CD4-positive, alpha-beta T cell treated with Interferon gamma for 1 hour (primary cell): ENCODE data around the gene SLC22A15.
"Not testable (repeated sequence)": the region's sequence is repeated elsewhere in the genome, so short reads cannot be mapped to it uniquely, and the experiment has no call there.

Experiments
- DNase-seq: peaks from one replicate; pipeline ENCODE4 v3.0.0-alpha.2; 2020

Gene SLC22A15

DNA sequence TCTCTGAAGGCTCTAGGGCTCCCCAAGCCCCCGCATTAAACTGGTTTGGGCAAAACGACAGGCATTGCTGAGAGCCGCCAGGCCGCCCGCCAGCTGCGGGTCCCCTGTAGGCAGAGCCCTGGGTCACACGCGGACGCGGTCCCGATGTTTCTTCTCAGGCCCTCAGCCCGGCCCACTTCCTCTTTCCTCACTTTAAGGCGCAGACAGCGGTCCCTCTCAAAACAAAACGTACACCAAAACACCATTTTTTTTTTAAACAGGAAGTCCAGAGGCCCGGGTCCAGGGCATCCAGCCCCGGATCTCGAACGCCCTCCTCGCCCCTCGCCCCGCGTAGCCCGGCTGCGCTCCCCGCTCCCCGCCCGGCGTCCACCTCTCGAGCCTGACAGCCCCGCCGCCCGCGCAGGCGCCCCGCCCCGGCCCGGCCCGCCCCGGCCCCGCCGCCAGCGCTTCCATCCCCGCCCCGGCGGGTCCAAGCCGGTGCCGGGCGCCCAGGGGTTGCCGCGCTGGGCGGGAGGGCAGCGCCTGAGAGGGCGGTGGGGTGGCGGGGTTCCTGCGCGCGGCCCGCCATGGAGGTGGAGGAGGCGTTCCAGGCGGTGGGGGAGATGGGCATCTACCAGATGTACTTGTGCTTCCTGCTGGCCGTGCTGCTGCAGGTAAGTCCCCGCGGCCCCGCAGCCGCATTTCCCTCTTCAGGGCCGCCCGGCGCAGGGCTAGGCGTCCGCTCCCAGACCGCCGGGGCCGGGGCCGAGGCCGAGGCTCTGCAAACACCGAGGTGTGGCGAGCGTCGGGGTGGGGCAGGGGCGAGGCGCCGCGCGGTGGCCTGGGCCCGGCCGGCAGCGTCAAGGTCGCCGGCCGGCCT, at the start of gene SLC22A15:
SLC22A15 (plus strand) TSS at position 452 of the 859 bp plus-strand sequence; CDS start at position 567, 115 bp downstream.
- DNase-seq = peak; percentile 66

DNA sequence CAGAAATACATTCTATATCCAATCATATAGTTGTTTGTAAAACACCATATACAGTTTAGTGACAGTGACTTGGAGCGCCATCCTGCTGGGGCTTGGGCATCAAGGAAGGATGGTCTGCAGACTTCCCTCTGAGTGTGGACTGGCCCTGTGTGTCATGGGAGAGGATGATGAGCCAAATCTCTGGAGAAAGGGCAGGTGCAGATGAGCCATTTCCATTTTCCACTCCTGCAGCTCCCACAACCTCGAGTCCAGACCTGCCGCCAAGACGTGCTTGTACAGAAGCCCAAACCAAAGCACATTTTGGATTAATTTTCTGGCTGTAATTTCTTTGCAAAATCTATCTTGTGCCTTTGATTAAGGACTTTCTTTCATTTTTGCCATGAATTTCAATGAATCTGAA, 48.3 kb upstream of the SLC22A15 start:
- no peak for DNase-seq

DNA sequence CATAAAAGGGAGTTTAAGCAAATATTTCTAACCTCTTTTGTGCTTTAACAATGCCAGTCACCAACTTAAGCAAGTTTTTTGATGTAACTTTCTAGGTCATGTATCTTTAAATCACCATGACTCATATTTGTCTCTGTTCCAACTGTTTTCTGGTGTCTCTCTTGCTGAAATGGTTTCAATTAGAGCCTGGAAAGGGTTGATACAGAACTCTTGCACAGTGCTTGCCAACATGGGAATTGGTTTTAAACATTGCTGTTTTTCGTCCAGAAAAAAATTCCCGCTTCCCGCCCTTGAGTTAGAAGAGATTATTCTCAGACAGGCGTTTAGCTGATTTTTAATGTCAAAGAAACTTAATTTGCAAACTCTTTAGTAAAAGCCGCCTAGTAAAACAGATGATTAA, 46.4 kb upstream of the SLC22A15 start:
- no peak for DNase-seq

DNA sequence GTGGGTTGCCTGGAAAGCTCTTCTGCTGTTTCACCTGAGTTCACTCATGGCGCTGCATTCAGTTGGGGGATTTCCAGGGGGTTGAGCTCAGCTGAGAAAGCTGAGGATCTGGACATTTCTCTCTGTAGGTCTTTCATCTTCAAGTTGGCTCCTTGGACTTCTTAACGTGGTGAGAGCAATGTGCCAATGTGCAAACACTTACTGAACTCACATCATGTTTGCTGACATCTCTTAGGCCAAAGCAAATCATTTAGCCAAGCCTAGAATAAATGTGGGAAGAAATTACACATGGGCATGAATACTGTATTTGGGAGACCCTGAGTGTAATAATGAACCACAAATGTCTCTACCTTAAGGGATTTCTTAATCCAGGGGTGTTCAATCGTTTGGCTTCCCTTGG, 42.7 kb upstream of the SLC22A15 start:
- DNase-seq = no peak

DNA sequence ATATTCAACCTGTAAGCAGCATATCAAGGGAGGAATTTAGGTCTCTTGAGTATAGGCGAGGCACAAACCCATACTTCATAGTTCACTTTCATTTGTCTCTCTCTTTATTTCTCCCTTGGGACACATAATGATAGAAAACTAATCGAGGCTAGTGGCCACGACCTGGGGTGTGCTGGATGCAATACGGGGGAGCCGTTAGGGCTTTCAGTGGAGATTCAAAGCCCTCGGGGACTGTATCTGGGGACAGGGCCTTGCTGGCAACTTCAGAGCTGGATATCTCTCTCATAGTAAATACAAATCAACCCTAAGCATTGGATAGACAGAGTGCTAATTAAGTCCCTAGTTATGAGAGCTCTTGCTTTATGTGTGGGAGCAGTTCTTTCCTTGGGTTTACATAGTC, 36.9 kb upstream of the SLC22A15 start:
- no peak for DNase-seq

DNA sequence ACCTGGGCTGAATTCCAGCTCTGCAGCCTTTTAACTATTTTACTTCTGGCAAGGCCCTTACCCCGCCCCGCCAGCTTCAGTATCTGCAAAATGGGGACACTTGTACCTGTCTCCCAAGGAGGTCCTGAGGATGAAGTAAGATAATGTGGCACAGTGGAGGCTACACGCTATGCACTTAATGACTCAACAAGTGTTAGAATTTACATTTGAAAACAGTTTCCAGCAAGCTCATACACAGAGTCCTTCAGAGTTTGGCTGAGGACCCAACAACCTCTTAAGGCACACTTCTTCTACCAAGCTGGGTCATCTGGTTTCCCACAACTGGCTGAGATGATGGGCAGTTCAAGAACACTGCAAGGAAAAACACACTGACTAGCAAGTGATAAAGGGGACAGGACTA, 30.2 kb upstream of the SLC22A15 start:
- DNase-seq = no peak

DNA sequence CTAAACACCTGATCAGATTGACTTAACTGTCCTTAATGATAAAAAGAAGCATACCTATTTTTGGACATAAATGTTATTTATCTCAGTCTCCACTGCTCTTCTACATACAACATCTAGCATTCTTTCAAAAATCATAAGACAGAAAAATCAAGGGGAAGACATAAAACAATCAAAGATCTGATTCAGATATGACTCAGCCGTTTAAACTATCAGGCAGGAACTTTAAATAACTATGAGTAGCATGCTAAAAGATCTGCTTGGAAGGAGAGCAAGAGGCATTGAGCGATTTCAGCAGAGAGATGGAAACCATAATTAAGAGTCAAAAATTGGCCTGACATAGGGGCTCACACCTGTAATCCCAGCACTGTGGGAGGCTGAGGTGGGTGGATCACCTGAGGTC, 27.2 kb upstream of the SLC22A15 start:
- no peak for DNase-seq

DNA sequence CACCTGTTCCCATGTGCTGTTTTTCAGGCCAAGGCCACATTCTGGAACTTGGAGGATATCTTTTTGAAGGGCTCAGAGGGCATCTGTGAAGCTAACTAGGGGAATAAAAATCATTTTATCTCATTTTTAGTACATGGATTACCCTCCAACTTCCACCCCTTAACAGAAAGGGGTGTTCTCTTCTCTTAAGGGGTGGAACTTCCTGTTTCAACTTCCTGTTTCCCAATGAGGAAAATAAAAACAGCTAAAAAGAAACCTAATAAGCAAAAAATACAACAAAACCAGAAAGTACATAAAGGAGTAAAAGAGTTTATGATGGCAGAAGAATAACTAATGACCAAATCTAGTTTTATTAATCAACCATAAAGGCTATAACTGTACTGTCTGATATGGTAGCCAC, 24.8 kb upstream of the SLC22A15 start:
- DNase-seq = no peak

DNA sequence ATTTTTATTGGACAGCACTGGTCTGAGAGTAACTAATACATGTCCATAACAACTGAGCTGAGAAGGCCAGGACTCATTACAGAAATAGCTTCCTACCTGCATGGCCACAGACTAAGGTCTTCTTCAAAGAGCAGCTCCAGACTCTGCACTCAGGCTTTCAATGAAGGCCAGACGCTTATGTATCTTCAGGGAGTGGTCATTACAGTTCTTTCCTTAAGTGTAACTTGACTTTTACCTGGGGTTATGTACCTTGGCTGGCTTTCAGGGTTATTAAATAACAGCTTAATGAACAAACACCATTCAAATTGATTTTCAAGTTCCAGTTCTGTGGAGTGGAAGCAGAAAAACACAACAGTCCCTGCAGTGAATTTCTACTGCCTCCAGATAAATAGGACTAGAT, 23.8 kb upstream of the SLC22A15 start:
- no peak for DNase-seq

DNA sequence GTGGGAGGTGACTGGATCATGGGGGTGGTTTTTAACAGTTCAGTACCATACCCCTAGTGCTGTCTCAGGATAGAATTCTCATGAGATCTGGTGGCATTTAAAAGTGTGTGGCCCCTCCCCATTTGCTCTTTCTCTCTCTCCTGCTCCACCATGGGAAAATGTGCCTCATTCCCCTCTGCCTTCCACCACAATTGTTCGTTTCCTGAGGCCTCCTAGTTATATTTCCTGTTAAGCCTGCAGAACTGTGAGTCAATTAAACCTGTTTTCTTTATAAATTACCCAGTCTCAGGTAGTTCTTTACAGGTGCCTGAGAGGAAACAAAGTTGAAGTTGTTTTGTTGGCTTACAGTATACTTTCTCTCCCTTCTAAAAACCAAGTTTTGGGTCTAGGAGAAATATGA, 23.1 kb upstream of the SLC22A15 start:
- no peak for DNase-seq

DNA sequence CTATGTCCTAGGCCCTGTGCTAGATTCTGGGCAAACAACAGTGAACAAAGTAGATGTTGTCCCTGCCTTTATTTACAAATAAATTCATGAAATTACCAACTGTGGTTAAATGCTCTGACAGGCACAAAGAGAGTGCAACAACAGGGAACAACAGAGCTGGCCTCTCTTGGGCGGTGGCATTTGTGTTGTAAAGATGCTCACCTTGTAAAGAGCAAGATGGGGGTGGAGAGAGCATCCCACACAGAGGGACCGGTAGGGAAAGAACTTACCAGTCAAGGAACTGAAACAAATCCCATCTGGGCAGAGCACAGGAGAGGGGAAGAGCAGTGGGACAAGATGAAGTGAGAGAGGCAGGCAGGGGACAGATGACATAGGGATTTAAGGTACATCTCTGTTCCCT, 21.6 kb upstream of the SLC22A15 start:
- no peak for DNase-seq

DNA sequence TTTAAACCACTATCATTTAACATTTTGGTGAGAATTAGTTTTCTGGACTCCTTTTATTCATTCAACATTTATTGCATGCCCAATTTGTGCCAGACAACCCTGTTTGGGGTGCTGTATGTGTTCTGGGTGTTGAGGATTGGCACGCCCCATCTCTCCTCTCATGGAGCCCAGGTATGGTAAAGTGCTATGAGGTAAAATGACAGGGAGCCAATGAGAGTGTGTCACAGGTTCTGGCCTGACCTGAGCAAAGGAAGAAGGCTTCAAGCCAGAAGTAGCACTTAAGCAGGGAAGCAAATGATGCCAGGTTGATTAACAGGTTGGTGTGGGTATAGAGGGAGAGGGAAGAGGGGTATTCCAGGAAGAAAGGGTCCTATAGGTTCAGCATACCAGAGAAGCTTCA, 21.1 kb upstream of the SLC22A15 start:
- DNase-seq = no peak

DNA sequence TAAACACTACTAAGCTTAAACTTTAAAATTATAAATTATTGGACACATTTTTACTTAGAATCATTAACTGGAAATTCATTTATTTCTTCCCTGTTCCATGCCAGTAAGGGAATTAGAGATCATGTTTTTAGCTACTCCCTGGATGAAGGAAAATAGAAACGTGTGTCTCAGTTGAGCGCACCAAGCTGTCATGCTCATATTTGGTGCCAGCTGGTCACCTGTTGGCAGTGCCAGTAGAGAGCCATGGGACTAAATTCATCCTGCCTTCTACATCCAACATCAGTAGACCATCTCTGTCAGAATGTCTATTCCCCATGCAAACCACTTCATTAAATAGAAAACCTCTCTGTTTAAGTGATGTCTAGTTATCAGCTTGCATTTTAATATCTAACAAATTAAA, 17.4 kb upstream of the SLC22A15 start:
- no peak for DNase-seq

DNA sequence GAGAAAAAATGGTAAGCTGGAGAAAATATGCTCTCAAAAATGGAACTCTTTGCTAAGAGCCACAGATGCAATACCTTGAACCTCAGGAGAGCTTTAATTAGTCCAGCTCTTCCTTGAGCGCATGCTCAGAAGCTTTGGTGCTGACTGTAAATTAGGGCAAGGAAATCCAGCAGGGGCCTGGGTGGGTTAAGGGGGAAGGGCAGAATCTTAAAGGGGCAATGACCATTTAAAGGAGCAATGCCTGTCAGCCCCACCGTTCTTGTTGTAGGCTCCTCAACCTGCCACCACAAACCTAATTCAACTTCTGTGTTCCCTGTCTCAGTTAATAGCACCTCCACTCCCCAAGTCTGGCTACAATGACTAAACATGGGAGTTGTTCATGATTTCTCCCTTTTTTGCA, 6.8 kb upstream of the SLC22A15 start:
- DNase-seq = no peak

DNA sequence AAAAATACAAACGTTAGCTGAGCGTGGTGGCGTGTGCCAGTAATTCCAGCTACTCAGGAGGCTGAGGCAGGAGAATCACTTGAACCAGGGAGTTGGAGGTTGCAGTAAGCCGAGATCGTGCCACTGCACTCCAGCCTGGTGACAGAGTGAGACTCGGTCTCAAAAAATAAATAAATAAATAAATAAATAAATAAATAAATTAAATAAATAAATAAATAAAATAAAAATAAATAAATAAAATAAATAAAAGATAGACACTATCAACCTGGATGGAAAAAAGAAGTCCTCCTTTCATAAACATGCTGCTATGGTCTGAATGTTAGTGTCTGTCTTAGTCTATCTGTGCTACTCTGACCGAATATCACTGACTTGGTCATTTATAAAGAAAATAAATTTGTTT, 4.5 kb upstream of the SLC22A15 start:
- DNase-seq = not testable (repeated sequence)

DNA sequence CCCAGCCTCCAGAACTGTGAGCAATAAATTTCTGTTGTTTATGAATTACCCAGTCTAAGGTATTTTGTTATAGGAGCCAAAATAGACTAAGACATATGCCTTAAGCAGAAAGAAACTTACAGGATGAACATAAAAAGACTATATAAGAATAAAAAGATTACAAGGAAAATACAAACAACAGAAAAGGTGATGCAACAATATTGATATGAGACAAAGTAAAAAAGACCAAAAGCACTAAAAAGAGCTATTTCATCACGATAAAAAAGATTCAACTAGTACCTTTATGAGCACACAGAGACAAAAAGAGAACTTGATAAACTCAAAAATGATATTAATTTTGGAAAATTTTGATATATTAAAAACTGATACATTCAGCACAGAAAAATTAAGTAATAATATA, 3.2 kb upstream of the SLC22A15 start:
- DNase-seq = no peak

DNA sequence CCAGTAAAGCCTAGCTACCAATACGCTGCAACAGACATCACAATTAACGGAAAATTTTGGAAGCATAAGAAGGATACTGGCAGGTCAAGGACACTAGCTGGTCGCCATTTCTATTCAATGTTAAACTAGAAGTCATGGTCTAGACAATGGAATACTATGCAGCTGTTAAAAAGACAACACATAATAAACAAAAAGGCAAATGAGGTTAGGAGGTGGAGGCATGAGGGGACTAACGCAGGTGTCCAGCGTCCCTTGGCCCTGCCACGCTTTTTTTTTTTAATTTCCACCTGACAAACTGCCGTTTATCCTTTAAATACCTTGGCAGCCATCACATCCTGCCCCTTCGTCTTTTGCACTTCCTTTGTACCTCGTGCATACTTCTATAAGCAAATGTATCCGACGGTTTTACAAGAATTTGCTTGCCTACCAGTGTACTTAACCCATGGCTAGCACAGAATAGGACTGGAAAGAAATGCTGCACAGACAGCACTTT, 698 bp upstream of the SLC22A15 start:
- no peak for DNase-seq

DNA sequence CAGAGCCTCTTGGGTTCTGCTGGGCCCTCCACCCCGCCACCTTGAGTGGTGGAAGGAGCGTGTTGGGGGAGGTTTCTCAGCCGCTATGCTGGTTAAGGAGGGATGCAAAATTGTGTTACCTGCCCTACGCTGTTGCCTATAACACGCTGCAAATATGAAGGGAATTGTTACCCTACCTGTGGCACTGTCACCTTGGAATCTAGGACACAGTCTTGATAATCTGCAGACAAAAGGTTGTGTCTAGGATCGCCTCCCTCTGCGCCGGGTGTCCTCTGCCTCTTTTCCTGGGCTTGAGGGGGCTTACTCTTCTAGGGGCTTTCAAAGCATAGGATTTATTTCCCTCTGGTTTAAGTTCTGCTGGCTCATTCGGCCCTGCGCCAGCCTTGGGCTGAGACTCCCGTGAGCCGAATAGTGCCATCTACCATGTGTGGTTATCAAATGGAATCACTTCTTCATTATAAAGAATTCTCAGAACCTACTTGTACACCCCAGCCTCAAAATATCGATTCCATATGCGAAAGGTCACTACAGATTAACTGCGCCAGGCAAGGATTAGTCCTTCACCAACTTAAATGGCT, 697 bp downstream of the SLC22A15 start:
- DNase-seq = no peak

DNA sequence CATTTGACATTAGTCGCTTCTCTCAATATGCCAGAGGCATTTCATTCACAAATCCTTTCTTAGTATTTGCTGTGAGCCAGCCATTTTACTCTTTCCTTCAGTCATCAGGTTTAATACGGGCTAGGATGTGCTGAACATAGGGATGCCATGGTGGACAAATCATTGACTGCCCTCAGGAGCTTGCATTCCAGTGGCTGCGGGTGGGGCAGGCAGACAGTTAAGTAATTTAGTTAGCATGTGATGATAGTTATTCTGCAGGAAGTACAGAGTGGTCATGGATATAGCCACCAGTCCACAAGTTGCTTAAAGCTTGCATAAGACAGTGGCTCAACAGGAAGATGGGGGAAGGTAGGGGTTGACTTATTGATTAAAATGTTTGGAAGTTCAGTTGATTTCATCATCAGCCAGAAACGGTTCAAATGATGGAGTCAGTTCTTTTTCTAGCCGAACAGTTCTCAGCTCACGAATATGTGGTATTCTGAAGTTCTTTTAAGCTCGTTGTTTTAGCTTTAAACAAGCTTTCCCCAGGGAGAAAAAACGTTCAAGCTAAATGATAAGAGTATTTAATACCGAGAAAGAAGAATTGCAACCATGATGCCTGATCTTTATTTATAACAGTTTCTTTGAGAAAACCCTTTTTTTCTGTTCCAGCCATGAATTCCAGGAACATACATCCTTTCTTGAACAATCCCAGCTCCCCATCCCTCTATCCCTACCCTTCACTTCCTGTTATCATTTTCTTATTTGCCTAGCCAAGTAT, 1.4 kb downstream of the SLC22A15 start:
- DNase-seq = peak; percentile 14

DNA sequence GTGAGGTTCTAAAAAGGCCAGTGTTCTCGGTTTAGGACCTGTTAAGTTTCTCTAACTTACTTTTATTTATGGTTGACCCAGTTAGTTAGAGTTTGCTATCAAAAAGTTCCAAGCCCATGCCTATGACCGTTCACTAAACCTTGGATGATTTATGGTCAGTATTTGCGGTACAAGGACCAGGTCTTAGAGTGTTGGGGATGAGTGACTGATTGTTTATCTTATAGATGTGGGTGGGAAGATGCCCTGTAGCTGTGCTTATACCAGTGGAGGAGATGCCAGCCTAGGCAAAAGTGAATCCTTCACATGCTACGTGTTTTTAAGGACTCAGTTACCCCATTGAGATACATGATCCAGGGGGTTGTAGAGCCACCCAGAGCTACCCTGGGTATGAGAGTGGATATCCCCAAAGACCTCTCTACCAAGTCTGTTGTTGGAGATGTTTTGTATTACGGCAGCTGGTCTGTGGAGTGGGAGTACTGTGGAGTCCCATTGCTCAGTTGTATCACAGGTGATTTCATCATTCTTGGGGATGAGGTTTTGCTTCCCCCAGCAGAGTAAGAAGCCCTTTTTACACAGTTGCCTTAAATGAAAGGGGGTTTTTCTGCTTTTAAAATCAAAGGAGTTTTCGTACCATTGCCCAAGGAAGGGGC, 2.1 kb downstream of the SLC22A15 start:
- no peak for DNase-seq

DNA sequence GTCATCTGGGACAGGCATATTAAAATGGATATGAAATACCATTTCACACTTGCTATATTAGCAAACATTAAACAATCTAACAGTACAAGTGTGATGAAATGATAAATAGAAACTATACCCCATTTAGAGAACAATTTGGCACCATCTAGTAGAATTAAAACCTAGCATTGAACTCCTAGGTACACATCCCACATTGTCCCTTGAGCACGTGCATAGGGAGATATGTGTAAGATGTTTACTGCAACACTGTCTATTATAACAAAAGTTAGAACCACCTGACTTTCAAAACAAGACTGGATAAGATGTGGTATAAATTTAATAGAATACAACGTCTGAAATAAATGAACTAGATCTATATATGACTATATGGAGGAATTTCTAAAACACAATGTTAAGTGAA, 3.8 kb downstream of the SLC22A15 start:
- DNase-seq = no peak

DNA sequence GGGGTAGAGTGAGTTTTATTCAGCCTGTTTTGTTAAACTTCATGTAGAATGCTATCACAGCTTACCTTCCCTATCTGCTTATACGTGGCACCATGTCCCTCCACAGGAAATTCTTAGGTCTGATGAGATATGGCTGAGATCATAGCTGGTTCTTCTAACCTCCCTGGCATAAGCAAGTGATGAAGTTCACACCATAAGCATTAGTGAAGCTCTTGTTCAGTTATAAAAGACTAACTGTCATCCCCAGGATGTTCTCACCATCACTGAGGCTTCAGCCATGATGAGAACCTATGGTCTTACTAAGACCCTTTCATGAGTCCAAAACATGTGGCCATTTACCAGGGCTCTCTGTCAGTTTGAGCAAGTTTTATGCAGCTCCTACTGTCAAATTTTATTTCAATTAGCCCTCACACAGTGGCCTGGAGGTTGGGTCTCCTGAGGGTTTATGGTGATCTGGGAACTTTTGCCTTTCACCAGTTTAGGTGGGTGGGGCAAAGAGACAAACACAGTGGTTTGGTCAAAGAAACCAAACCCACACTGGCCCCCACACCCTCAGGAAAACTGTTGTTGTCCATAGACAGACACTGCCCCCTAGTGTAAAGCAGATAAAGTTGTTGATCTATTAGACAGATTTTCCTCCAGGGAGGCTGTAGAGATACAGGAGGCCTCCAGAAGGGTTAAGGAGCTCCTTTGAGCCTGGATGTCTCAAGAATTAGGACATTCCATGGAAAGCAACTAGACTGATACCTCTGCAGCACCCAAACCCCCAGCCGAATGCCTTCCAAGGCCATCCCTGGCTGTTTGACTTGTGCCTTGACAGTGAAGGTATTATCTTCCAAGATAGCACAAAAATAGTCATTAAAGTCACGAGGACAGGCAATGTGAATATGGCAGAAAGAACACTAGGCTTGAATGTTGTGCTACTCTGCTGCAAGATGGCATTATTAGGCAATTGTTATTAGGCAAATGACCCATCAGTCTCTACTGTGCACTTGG, 5.0 kb downstream of the SLC22A15 start:
- peak; percentile 13 for DNase-seq
